ENCODE measurements around the gene PGA4.

PGA4 gene

DNA sequence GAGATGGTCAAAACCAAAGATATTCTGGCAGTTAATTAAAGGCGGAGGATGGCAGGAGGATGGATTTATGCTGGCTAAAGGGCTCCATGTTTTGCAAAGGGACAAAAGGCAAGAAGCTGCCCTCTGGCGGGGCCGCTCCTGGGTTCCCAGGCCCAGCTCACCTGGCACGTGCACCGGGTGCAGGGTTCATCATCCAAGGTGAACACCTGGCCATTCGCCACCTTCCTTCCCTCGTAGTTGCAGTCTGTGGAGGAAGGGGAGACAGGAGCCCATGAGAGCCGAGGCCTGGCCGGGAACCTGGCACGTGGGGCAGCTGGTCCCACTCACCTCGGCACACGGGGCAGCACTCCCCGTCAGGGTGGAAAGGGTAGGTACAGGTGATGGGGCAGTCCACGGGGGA is 42.6 kb downstream of the PGA4 start:
- no peak for ATAC-seq
- no peak for TF ChIP-seq ZC3H10 (CRISPR knock-in tag; IDR thresholded peaks at IDR 0.05)
- TF ChIP-seq ZNF565 (CRISPR knock-in tag; conservative IDR thresholded peaks at IDR 0.05; ENCODE audit: low read depth) = no peak
- TF ChIP-seq CREB5 (CRISPR knock-in tag; IDR thresholded peaks at IDR 0.05; ENCODE audit: low read depth) = no peak
- TF ChIP-seq ZNF70 (CRISPR knock-in tag; IDR thresholded peaks at IDR 0.05) = no peak

DNA sequence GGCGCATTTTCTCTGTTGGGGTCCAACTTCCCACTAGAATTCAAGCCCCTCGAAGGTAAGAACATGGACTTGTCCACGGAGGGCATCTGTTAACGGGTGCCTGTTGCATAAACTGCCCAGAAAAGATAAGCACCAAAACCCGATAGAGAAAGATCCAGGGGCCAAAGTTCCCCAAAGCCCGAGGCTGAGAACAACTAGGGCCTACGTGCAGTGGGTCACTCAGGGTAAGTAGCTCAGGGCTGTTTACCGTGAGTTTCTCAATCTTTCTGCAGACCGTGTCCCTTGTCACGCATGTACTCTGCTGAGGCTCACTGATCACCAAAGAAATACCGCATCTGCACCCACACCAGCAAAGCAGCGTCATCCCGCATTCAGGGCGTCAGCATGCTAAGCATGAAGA is 43.2 kb downstream of the PGA4 start:
- ATAC-seq = no peak
- TF ChIP-seq CSDC2 (CRISPR knock-in tag; IDR thresholded peaks at IDR 0.05) (no peak), TOX (CRISPR knock-in tag; IDR thresholded peaks at IDR 0.05; ENCODE audit: borderline replicate concordance) (no peak), ARNTL (CRISPR knock-in tag; IDR thresholded peaks at IDR 0.05; ENCODE audit: borderline replicate concordance, low read depth) (no peak), POU6F1 (CRISPR knock-in tag; IDR thresholded peaks at IDR 0.05; ENCODE audit: borderline replicate concordance, low read depth) (no peak), TSHZ2 (CRISPR knock-in tag; IDR thresholded peaks at IDR 0.05) (no peak), ZNF70 (CRISPR knock-in tag; IDR thresholded peaks at IDR 0.05) (no peak), ZNF565 (CRISPR knock-in tag; conservative IDR thresholded peaks at IDR 0.05; ENCODE audit: low read depth) (no peak), PPARA (CRISPR knock-in tag; IDR thresholded peaks at IDR 0.05; ENCODE audit: borderline replicate concordance) (no peak), OSR1 (CRISPR knock-in tag; IDR thresholded peaks at IDR 0.05) (no peak)
- TF ChIP-seq, protein P1, sequence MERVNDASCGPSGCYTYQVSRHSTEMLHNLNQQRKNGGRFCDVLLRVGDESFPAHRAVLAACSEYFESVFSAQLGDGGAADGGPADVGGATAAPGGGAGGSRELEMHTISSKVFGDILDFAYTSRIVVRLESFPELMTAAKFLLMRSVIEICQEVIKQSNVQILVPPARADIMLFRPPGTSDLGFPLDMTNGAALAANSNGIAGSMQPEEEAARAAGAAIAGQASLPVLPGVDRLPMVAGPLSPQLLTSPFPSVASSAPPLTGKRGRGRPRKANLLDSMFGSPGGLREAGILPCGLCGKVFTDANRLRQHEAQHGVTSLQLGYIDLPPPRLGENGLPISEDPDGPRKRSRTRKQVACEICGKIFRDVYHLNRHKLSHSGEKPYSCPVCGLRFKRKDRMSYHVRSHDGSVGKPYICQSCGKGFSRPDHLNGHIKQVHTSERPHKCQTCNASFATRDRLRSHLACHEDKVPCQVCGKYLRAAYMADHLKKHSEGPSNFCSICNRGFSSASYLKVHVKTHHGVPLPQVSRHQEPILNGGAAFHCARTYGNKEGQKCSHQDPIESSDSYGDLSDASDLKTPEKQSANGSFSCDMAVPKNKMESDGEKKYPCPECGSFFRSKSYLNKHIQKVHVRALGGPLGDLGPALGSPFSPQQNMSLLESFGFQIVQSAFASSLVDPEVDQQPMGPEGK (CRISPR knock-in tag; IDR thresholded peaks at IDR 0.05; ENCODE audit: borderline replicate concordance) = no peak

DNA sequence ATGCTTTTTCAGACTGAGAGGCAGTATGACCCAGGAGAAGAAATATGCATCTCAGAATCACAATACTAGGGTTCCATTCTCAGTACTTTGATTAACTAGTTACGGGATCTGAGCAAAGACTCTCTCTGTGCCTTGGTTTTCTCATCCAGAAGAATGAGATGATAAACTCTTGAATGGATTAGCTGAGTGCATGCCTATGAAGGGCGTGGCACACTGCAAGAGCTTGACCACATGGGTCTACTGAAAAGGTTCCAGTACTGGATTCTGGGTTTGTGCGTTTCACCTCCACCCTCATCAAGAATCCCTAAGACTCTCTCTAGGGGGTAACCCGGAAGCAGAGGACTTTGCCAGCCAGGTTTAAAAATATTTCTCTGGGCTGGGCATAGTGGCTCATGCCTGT is 44.5 kb downstream of the PGA4 start:
- TF ChIP-seq, protein P1 (CRISPR knock-in tag; IDR thresholded peaks at IDR 0.05; ENCODE audit: borderline replicate concordance) = no peak
- TF ChIP-seq ARNTL (CRISPR knock-in tag; IDR thresholded peaks at IDR 0.05; ENCODE audit: borderline replicate concordance, low read depth) (no peak), TCF4 (CRISPR knock-in tag; IDR thresholded peaks at IDR 0.05; ENCODE audit: borderline replicate concordance) (no peak), SNAI2 (CRISPR knock-in tag; IDR thresholded peaks at IDR 0.05) (no peak), PPARA (CRISPR knock-in tag; IDR thresholded peaks at IDR 0.05; ENCODE audit: borderline replicate concordance) (no peak), POU6F1 (CRISPR knock-in tag; IDR thresholded peaks at IDR 0.05; ENCODE audit: borderline replicate concordance, low read depth) (no peak), RARB (CRISPR knock-in tag; IDR thresholded peaks at IDR 0.05) (no peak), CSRNP3 (CRISPR knock-in tag; IDR thresholded peaks at IDR 0.05) (no peak), ZNF565 (CRISPR knock-in tag; conservative IDR thresholded peaks at IDR 0.05; ENCODE audit: low read depth) (no peak), ZC3H10 (CRISPR knock-in tag; IDR thresholded peaks at IDR 0.05) (no peak), GLIS3 (CRISPR knock-in tag; IDR thresholded peaks at IDR 0.05) (no peak), TOX (CRISPR knock-in tag; IDR thresholded peaks at IDR 0.05; ENCODE audit: borderline replicate concordance) (no peak), CSDC2 (CRISPR knock-in tag; IDR thresholded peaks at IDR 0.05) (no peak)
- no peak for ATAC-seq
